Gastroesophageal sphincter (tissue), 4 donors: ENCODE measurements around the gene CLCN1. TPM values are rescaled to one million over a fixed set of nuclear protein-coding genes. Genes with fewer than 3 reads are reported as not detected.

Experiments used
- ATAC-seq: fragments of 150-250 bp; one replicate; pipeline ENCODE4 v1.9.1; 2016; ENCODE audit warnings: mild to moderate bottlenecking, moderate library complexity
- H3K27ac ChIP-seq, 4 donors: fragments of 200-600 bp; sonication (generic) in 3 of 4; 1 replicate in 3 of 4; 2 replicates in 1 of 4; pipeline ENCODE4 v1.5.1; 2016 to 2019
- H3K27me3 ChIP-seq: fragments of 200-600 bp; sonication (generic); one replicate; pipeline ENCODE4 v1.5.1; 2019
- H3K36me3 ChIP-seq, 2 donors: fragments of 200-600 bp; sonication (generic); one replicate each; pipeline ENCODE4 v1.5.1; 2019; ENCODE audit warnings: control low read depth in 1 of 2
- H3K4me1 ChIP-seq, 3 donors: fragments of 200-600 bp; sonication (generic); 1 replicate in 2 of 3; 2 replicates in 1 of 3; pipeline ENCODE4 v1.5.1; 2016 to 2019; ENCODE audit warnings: control low read depth in 2 of 3
- H3K4me3 ChIP-seq, 2 donors: fragments of 200-600 bp; sonication (generic); one replicate each; pipeline ENCODE4 v1.5.1; 2019; ENCODE audit warnings: mild to moderate bottlenecking in 1 of 2, moderate library complexity in 1 of 2
- H3K9me3 ChIP-seq, 3 donors: fragments of 200-600 bp; sonication (generic); one replicate each; pipeline ENCODE4 v1.5.1; 2017 to 2019; ENCODE audit warnings: control low read depth in 2 of 3
- CTCF ChIP-seq, 4 experiments: fragments of 200-600 bp in 2 of 4; fragments of 450-650 bp in 2 of 4; sonication (generic) in 1 of 4; IDR thresholded peaks; one replicate each; pipeline ENCODE4 v1.5.1; 2017 to 2019; ENCODE audit warnings: antibody characterized with exemption in 4 of 4, mild to moderate bottlenecking in 2 of 4, moderate library complexity in 2 of 4
- EP300 ChIP-seq: sonication (generic); formaldehyde crosslinking; IDR thresholded peaks from one replicate; pipeline ENCODE4 v1.6.1; 2017; ENCODE audit warnings: antibody characterized with exemption, mild to moderate bottlenecking
- POLR2A ChIP-seq, 2 donors: fragments of 450-650 bp; IDR thresholded peaks; one replicate each; pipeline ENCODE4 v1.6.1; 2017; ENCODE audit warnings: antibody characterized with exemption in 2 of 2, mild to moderate bottlenecking in 2 of 2, moderate library complexity in 1 of 2
- POLR2AphosphoS5 ChIP-seq: sonication (generic); formaldehyde crosslinking; IDR thresholded peaks from one replicate; pipeline ENCODE4 v1.6.1; 2017; ENCODE audit warnings: antibody characterized with exemption
- WGBS, 2 donors: methylation state at CpG; one replicate each; pipeline ENCODE4 v1.1.5; 2018; ENCODE audit warnings: low coverage in 1 of 2; 5-methylcytosine and 5-hydroxymethylcytosine counted together
- total RNA-seq, 4 donors: library from RNA; depleted of rRNA; stranded (reverse); fragments of >200 nt; gene quantifications; one replicate each; pipeline ENCODE4 v1.1.0, GENCODE V29; 2016

CLCN1 gene
- total RNA-seq, 4 donors from 2014 or later, result not detected

GRCh38 chr7:143373255-143373794 is 57.4 kb downstream of the CLCN1 start:
- Histone ChIP-seq H3K4me1 (peaks cover 0 to 5% (median 0%) of the 10 kb centered on the region in 3 donors), H3K36me3 (no peaks in the 10 kb centered on the region), H3K4me3 (no peak overlapping the region), H3K27ac (no peak overlapping the region), H3K27me3 (no peaks in the 10 kb centered on the region), H3K9me3 (no peaks in the 10 kb centered on the region)
- ATAC-seq, result no peak
- WGBS, 2 donors, result 92 to 100% methylated on average over 1 to 4 of the region's 4 CpGs
- TF ChIP-seq POLR2A (IDR thresholded peaks at IDR 0.05), result no peak
- TF ChIP-seq CTCF (IDR thresholded peaks at IDR 0.05), result no peak
- no peak for TF ChIP-seq POLR2AphosphoS5
- no peak for TF ChIP-seq EP300

GRCh38 chr7:143374561-143374960 is 58.6 kb downstream of the CLCN1 start:
- 87% methylated on average over 5 of the region's 5 CpGs for WGBS, 2 donors
- Histone ChIP-seq H3K9me3 (no peaks in the 10 kb centered on the region), H3K27me3 (no peaks in the 10 kb centered on the region), H3K27ac (no peak overlapping the region), H3K4me3 (no peak overlapping the region), H3K36me3 (no peaks in the 10 kb centered on the region), H3K4me1 (peaks cover 0 to 17% (median under 1%) of the 10 kb centered on the region in 3 donors)
- ATAC-seq, result no peak
- TF ChIP-seq POLR2AphosphoS5, result no peak
- TF ChIP-seq POLR2A (IDR thresholded peaks at IDR 0.05), result no peak
- no peak for TF ChIP-seq EP300
- TF ChIP-seq CTCF (IDR thresholded peaks at IDR 0.05), result no peak

GRCh38 chr7:143375298-143376034 is 59.6 kb downstream of the CLCN1 start:
- Histone ChIP-seq H3K4me1 (peaks cover 0 to 23% (median 5%) of the 10 kb centered on the region in 3 donors), H3K36me3 (no peaks in the 10 kb centered on the region)
- ATAC-seq, result no peak

GRCh38 chr7:143376396-143376795 is 60.5 kb downstream of the CLCN1 start:
- H3K9me3 ChIP-seq, result no peaks in the 10 kb centered on the region
- no peaks in the 10 kb centered on the region for H3K36me3 ChIP-seq
- H3K4me1 ChIP-seq, result peaks cover 0 to 23% (median 5%) of the 10 kb centered on the region in 3 donors
- WGBS, 2 donors, result 64 to 82% methylated on average over 2 to 5 of the region's 5 CpGs
- H3K4me3 ChIP-seq, result no peak overlapping the region
- no peaks in the 10 kb centered on the region for H3K27me3 ChIP-seq
- TF ChIP-seq POLR2AphosphoS5 (no peak), POLR2A (IDR thresholded peaks at IDR 0.05) (no peak), EP300 (no peak)
- no peak overlapping the region for H3K27ac ChIP-seq
- ATAC-seq, result no peak

More at GRCh38 chr7:143375298-143376034, 59.6 kb downstream of the CLCN1 start:
- Histone ChIP-seq H3K27ac (no peak overlapping the region), H3K9me3 (no peaks in the 10 kb centered on the region), H3K27me3 (no peaks in the 10 kb centered on the region), H3K4me3 (no peak overlapping the region)
- no peak for TF ChIP-seq EP300
- TF ChIP-seq CTCF (IDR thresholded peaks at IDR 0.05), result no peak
- no peak for TF ChIP-seq POLR2AphosphoS5
- no peak for TF ChIP-seq POLR2A (IDR thresholded peaks at IDR 0.05)
- 80% methylated on average over 2 to 5 of the region's 7 CpGs for WGBS, 2 donors

- Histone ChIP-seq H3K4me3 (peak overlapping the region; percentile 71 to 99), H3K9me3 (no peaks in the 10 kb centered on the region), H3K4me1 (peaks cover 0 to 51% (median 28%) of the 10 kb centered on the region in 3 donors), H3K27me3 (no peaks in the 10 kb centered on the region), H3K36me3 (no peaks in the 10 kb centered on the region), H3K27ac (peak overlapping the region; percentile 96 to 100 (median 99))
- WGBS, 2 donors, result 16 to 32% methylated on average over 10 to 13 of the region's 15 CpGs
- TF ChIP-seq POLR2AphosphoS5 (no peak), EP300 (no peak), CTCF (IDR thresholded peaks at IDR 0.05) (no peak), POLR2A (IDR thresholded peaks at IDR 0.05) (no peak)
- ATAC-seq, result no peak
These were observed 63.8 kb downstream of the CLCN1 start for GRCh38 chr7:143379611-143380259.
